ENCODE results near the gene XRCC5.

DNA sequence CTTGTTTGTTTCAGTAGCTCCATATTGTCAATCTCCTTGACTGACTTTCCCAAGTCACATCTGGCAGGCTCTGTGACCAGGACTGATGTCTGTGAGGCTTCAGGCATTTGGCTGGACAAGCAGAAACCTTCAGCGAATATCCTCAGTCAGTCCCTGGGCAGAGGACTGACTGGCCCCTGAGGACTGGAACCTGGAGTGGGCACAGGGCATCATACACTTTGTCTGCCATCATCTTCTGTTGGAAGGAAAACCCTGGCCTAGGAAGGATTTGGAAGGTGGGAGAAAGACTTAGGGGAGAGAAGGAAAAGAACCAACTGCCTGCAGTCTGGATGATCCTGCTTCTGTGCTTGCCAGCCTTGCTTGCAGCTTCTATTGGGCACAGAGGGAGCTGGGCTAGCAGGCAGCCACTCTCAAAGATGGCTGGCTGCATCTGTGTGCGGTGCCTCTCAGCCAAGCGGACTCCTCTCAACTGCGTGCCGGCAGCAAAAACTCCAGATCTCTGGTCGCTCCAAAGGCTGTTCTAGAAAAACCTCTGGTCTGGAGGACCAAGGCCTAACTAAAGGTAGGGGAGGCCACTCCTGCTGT is 136.3 kb downstream of the XRCC5 start:
- TF ChIP-seq POLR2A (IDR thresholded peaks at IDR 0.05): no peak
- TF ChIP-seq, protein P1, sequence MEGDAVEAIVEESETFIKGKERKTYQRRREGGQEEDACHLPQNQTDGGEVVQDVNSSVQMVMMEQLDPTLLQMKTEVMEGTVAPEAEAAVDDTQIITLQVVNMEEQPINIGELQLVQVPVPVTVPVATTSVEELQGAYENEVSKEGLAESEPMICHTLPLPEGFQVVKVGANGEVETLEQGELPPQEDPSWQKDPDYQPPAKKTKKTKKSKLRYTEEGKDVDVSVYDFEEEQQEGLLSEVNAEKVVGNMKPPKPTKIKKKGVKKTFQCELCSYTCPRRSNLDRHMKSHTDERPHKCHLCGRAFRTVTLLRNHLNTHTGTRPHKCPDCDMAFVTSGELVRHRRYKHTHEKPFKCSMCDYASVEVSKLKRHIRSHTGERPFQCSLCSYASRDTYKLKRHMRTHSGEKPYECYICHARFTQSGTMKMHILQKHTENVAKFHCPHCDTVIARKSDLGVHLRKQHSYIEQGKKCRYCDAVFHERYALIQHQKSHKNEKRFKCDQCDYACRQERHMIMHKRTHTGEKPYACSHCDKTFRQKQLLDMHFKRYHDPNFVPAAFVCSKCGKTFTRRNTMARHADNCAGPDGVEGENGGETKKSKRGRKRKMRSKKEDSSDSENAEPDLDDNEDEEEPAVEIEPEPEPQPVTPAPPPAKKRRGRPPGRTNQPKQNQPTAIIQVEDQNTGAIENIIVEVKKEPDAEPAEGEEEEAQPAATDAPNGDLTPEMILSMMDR (IDR thresholded peaks at IDR 0.05 in 4 of 5, conservative IDR thresholded peaks at IDR 0.05 in 1 of 5): no peak
